Stimulated activated CD4-positive, alpha-beta T cell treated with anti-CD3 and anti-CD28 coated beads, Interleukin-15, amount 100 ng/mL, for 24 hours (primary cell): ENCODE results near the gene ABTB2.

Experiments
- DNase-seq: peaks from one replicate; pipeline ENCODE4 v3.0.0-alpha.2; 2020

ABTB2 gene

DNA sequence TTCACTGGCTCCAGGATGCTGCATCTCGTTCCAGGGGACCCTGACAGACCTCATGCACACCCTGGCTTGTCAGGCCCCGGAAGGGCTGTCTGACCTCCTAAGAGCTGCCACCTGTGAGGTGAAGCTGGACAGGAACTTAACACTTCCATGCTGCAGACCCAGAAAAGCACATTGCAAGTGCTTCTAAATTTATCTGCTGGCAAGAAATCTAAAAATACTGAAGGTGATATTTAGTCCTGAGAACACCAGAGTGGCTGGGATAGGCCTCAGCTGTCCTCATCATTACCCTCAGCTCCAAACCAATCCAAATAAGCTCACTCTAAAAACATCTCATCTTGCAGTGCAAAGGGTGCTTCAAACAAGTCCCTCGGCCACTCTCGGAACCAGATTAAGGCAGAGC is 46.7 kb downstream of the ABTB2 start:
- no peak for DNase-seq

DNA sequence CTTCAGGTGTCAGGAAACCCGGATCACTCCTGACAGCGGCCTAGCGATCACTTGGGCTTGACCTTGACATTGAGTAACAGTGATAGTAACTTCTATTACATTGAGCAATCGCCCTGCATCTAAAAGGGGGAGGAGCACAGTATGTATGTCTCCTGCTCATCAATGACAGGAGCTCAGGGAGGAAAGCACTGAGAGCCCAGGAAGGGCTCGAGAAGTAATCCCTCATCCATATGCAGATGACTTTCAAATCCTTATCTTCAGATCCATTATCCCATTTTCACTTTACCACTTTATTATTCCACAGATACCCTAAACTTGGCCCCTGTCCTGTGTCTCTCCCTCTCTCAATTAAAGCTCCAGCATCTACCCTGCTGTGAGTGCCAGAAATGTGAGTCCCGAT is 47.8 kb downstream of the ABTB2 start:
- DNase-seq: no peak

DNA sequence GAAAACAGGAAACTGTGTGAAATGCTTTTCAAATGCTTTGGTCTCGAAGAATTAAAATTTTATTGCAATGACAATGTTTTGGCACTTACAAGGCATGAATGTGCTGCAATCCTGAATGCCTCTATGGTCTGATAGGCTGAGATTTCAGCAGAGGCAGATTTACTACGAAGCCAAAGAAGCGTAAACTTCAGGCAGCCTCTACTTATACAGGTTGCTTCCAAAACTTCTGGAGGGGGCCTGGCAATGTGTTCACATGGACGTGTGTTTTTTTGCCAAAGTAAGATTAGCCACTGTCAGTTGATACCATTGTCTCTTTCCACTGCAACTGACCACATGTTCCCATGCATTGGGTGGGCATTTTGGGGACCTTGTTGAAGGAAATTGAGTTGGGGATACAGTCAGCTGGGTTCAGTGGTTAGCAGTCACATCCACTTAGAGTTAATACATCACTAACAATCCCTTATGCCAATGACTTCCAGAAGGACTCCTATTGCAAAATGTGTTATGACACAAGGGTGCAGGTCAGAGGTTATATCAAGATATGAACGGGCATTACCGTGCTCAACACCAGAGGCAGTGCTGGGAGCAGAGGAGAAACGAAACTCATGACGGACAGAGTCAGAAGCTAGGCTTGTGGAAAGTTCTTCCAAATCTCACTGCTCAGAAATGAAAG is 48.8 kb downstream of the ABTB2 start:
- no peak for DNase-seq

DNA sequence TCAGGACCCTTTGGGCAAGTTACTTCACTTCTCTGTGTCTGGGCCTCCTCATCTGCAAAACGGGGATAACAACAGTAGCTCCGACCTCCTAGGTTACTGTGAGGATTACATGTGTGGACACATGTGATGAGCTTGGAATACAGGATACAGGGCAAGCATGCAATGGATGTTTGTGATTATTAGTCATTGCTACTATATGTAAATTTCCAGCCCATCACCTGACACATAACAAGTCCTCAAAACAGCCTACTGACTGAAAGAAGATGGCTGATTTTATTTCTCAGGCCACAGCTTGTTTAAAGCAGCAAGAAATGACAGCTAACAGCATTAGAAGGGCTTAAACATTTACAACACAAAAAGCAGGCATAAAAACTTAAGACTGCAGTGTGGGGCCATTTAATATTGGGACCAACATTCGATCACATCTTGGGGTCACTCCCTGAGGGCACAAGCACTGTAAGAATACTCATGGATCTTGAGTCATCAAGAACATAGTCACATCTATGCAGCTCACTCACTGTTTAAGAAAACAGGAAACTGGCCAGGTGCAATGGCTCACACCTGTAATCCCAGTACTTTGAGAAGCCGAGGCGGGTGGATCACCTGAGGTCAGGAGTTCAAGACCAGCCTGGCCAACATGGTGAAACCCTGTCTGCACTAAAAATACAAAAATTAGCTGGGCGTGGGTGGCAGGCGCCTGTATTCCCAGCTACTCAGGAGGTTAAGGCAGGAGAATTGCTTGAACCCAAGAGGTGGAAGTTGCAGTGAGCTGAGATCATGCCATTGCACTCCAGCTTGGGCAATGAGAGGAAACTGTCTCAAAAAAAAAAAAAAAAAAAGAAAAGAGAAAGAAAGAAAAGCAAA is 49.5 kb downstream of the ABTB2 start:
- no peak for DNase-seq

DNA sequence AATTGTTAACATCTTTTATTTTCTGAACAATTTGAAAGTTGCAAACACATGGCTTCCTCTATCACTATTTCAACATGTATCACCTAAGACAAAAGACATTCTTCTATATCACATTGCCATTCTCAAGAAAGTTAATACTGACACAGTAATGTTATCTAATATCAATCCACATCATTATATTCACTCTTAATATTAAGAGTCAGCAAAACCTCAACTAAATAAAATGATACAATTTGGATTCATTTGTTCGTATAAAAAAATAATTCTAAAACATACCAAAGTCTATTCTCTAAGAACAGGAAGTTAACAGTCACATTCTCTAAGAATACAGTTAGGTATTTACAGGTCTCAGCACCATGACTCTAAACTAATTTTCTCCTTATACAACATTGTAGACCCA is 52.0 kb downstream of the ABTB2 start:
- no peak for DNase-seq

DNA sequence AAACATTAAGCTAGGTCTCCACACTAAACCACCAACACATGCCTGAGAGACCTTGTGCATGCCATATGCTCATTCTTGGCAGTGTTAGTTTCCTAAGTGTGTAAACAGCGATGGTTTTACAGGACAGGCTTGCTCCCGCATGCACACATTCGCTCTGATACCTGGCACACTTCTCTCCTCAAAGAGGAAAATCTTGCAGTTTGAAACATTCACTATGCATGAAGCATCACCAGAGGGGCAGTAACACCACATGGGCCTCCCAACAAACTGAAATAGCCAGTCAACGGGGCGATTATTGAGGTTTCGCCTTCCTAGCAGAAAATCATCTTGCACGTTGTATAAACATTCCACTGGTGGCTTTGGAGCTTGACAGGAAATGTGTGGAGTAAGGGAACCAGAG is 52.6 kb downstream of the ABTB2 start:
- DNase-seq: no peak

DNA sequence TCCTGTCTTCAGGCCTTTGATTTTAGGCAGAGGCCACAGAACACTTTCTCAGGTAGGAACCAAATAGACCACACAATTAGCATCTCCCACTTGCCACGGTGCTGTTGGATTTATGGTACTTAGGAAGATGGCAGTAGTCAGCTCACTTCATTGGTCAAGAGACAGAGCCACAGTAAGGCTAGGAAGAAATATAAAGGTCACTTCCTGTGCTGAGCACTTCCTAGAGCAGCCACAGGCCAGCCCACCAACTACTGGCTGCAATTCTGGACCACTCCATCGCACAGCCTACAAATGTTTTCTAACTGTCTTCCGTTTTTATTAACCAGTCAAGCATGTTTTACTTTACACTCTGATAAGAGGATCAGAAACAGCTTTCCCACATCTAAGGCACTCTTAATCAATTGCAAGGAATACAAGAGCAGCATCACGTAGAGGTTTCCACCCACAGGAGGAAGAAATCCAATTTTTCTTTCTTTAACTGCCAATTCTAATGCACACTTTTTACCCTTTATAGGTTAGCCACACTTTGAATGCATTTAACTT is 54.7 kb downstream of the ABTB2 start:
- no peak for DNase-seq

DNA sequence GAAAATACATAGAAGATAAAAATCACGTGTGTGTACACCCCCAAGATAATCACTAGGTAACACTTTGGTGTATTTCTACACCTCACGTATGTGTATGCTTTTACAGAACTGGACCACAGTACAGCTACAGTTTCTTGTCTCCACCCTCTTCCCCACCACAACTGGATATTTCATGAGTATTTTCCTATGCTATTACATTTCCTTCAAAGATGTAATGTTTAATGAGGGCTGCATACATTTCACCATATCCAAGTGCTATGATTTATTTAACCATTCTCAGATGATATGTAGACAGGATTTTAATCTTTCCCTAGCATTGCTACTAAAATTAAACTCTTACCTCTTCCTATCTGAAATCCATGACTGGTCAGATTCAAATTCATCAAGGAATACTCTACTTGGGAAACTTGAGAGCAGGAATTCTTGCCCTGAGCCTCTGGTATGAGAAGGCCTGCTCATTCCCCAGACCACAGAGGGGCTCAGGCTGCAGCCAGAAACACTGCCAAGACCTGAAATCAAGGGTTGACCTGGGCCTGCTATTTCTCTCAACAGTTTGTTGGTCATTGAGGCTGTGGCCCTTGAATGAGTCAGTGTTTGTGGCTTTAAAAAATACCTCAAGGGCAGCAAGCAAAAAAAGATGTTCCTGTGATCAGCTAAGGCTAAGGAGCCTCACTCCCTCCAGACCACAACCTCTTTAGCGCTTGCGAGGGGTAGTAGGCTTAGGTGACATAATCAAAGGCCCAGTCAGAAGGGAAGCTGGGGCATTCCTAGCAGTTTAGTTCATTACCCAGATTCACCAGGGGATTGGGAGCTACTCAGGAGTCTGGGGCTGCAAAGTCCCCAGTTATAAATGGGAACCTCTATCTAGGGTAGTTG is 55.5 kb downstream of the ABTB2 start:
- DNase-seq: no peak

DNA sequence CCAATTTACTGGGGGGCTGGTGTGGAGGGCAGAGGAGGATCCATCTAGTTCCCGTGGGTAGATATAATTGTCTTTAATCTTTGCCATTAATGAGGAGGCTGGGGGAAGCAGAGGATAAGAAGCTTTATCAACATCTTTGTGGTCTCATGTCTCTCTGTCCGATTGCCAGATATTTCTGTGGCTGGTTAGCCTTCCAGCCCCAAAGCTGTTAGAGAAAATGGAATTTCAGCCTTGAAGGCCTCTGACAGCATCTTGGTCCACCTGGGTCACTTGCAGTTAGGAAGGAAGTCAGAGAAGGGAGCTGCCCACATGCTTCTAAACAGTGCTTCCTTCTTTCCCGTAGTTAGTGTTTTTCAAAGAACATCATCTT is 56.9 kb downstream of the ABTB2 start:
- DNase-seq: no peak

DNA sequence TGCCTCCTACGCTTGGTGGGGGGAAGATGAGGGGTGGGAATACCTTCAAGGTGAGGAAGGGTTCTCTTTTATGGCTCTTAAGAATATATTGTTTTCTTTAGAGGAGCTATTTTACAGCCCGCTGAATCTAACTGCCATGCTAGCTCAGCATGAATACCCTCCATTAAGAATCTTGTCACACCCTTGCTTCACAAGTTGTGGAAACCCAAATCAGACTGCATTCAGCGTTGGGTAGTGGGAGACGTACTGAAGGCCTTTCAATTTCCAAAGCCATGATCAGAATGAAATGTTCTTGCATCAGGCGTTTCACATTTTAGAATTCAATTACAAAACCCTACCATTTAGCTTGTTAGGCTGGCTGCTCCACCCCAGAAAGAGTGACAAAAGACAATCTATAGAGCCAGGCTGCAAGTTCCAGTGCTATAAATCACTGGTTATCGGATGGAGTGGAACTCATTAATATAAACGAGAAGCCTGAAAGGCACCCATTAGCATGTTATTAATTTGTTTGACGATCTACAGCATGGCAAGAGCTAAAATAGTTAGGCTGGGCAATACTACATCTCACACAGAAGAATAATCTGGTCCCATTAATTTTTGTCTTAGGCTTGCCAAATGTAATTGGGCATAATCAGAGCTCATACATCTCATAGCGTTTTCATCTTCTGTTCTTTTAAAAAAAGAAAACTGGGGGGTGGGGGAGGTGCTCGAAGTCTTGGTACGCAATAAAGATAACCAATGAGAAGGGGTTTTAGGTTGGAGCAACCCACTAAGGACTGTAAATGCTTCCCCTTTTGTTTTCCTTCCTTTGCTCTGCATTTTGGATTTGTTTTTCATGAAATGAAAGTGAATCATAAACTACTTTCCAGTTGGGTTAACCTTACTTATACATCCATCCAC is 57.5 kb downstream of the ABTB2 start:
- DNase-seq: no peak

DNA sequence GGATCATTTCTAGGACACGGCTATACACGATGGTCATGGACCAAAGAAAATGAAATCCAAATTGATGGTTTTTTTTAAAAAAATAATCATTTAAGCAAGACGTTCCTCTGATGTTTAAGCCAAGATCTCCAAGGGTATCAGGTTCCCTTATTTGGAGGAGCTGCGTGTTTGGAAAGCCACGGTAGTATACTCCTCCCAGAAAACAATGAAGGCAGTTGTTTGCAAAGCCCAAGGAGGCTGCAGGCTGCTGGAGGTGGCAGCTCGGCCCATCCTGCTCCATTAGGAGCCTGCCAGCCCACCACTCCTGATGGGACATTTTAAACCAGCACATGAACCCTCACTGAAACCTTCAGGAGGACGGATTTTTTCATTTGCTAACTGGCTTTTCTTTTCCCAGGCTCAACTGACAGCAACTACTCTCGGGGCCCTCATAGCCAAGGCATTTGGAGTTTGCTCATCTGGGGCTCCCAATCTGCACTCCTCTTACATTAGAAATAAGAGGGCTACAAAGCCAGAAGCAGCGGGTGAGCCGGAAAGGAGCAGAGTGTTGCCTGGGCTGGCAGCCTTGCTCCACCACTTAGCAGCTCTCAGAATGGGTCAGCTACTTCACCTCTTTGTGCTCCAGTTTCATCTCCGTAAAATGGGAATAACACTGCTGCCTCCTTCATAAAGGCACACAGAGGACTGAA is 58.4 kb downstream of the ABTB2 start:
- DNase-seq: no peak

DNA sequence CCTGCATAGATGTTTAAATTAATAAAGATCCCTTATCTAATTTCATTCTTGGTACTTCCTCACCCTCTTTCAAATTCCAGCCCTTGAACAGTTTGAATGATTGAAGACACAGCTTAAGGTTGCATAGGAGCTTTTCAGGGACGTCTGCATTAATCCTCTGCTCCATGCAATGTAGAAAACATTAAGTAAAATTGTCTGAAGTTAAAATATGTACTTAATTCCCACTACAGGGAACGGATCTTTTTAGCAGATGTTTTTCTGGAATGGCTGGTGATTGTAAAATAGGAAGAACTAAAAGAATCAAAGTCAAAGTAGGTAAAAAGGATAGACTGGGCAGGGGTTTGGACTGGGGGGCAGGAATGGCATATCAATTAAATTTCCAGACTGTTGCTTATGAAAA is 58.9 kb downstream of the ABTB2 start:
- DNase-seq: no peak

DNA sequence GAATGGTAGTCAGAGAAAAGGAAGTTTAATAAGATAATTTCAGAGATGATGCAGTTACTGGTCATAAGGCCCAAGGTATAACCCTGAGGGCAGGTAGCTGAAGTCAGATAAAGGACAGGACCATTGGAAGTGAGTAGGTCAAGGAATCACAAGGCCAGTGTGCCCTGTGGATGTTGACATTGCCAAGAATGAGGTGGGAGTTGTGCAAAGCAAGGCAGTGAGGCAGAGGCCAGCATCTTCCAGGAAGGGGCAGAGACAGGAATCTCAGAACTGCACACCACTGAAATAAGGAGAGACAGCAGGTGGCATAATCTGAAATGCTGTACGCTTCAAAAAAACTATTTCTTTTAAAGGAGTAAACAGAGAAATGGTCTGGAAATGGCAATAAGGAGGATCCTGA is 61.4 kb downstream of the ABTB2 start:
- no peak for DNase-seq

DNA sequence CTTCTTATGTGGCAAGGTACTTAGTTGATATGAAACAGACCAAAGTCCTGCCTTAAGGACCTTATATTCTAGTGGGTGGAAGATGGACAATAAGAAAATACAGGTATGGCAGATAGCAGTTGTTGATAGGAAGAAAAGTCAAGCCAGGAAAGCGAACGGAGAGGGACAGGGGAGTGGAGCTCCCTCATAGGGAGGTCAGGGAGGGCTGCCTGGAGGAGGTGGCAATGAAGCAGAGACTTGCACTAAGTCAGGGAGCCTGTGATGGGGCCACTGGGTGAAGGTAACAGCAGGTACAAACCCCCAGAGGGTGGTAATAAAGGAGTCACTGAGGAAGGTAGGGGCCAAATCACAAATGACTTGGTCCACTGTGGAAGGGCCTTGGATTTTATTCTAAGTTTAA is 65.3 kb downstream of the ABTB2 start:
- DNase-seq: no peak

DNA sequence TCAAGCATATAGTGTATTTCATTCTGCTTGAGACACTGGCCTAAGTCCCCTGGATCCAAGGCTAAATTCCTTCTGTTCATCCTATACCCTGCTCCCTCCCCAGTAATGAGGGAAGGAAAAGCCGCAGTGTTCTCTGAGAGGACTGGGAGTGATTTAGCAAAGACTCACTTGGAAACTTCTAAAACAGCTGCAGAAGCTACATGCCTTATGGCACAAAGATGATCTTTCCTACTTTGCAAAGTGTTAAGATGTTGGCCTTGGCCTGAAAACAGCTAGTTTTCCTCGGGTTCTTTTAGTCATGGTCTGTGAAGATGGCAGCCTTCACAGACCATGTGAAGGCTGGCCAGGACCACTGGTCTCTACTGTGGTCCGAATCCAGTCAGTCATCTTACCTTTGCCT is 65.7 kb downstream of the ABTB2 start:
- no peak for DNase-seq

DNA sequence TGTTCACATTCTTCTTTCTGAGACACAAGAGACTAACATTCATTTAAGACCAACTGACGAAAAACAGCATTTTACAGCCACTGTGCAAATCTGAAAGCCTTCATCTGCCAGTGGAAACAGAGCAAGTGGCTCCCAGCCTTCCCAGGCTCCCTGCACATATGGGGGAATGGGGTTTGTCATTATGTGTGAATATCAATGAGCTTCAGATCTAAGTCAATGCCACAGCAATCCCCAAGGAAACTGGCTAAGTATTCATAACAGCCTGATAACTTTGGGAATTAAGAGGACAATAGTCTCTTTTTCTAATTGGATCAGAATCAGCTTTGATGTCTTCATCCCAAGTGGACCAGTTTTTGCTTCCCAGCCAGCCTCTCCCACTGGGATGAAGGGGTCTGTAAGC is 66.9 kb downstream of the ABTB2 start:
- no peak for DNase-seq

DNA sequence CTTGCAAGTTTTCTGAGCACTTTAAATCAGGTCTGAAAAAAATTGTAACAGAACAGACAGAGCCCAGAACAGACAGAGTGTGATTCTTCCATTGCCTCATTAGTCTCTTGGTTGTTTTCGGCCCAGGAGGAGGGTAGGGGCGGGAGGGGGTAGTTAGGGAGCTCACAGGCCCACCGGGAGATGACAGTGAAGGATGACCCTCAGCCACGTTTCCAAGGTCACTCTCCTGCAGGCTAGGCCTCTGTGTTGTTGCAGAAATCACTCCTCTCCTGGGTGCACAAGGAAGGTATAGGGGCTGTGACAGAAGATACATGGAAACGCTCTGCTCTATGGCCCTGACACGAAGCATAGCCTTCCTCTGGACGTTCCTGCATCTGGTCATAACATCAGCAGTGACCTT is 69.3 kb downstream of the ABTB2 start:
- DNase-seq: no peak

DNA sequence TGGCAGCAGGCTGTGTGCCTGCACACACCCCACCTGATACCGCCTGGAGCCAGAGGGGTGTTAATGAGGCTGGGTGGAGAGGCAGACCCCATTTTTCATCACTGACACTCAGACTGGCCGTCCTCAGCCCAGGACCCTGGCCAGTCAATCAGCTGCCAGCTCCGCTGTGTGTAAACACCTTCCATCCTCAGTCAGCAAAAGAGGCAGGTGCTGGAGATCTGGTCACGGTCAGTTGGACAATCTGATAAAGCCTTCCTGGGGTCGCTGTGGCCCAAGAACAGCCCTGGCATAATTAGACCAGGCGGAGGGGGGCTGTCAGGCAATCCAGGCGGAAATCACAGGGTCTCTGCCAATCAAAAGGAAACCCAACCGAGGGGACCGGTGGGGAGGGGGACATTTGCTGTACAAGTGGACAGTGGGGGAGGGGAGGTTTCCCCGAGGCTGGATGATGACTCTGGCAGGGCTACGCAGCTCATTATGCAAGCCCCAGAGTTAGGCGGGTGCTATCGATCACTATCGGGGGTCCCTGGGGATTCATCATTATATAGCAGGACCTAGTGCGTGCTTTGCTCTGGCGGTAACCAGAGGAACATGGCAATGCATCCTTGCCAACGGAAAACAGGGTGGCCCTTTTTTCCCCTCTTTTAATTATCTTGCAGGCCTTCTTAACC is 72.9 kb downstream of the ABTB2 start:
- DNase-seq: no peak

DNA sequence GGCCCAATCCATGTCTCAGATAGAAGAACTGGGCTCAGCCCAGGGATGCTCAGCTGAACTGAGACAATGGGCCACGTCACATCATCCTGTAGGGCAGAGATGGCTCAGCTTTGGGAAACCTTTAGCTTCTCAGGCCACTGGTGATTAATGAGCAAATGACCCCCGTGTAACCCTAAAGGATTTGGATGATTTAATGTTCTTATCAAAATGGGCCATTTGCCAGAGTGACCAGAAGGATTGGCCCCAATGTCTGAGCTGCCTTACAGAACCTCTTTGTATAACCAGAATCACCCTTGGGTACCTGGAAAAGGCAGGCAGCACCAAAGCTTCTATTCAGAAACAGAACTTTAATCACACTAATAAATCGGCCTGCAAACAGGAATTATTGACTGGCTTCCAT is 73.7 kb downstream of the ABTB2 start:
- no peak for DNase-seq

DNA sequence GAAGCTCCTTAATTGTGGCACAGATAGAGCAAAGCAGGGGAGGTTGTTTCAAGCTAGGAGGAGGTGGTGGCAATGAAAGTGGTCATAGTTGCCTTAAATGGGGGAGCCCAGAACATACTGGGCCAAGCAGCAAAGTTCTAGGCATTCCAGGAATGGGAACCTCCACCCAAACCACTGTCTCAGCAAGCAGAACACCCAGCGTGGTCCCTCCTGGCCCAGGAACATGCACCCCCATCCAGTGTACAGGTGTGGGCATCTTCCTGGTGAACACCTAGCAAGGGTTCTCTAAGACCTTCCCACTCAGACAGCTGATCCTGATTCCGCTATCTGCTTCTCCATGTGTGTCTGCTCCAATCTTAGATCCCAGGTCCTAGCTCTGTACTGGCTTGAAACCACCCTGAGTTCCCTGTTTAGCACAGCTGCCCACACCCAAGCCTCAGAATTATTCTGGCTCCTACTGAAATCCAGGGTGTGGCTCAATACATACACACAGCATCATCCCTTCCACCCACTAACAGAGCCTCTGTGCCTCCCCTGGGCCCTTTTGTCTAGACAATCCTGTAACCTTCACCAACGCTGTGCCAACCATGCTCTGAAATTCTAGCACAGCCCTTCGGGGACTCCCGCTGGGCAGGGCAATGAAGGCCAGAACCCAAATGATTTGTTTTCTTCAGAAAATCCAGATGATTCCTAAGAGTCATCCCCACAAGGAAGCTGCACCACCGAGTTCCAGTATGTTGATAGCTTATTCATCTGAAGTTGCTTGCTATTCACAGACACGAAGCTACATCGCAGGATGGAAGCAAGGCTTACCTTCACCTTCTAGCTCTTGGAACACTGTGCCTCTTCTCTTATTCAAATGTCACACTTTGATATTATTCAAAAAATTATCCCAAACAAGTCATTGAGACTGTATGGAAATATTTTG is 76.6 kb downstream of the ABTB2 start:
- DNase-seq: no peak
